HepG2 (cell line): ENCODE results near the gene CSNK2A2.

ENCODE experiments used
- BHLHE40 ChIP-seq: IDR thresholded peaks from 2 replicates; pipeline ENCODE4 v1.6.1; 2011; ENCODE audit warnings: low read length, improper control_type of control experiment
- GABPB1 ChIP-seq: IDR thresholded peaks from 2 replicates; pipeline ENCODE4 v1.6.1; 2016; ENCODE audit warnings: mild to moderate bottlenecking, missing genetic modification reagents, moderate library complexity, missing compliant biosample characterization
- MXI1 ChIP-seq: IDR thresholded peaks from 3 replicates; pipeline ENCODE4 v1.6.1; 2012; ENCODE audit warnings: low read depth, low read length, inconsistent platforms, borderline replicate concordance
- POLR2G ChIP-seq: fragments of 200-400 bp; formaldehyde crosslinking; IDR thresholded peaks from 2 replicates; pipeline ENCODE4 v1.6.1; 2018; ENCODE audit warnings: mild to moderate bottlenecking, low read depth, low read length, moderate library complexity
- RBM22 ChIP-seq: fragments of 200-400 bp; formaldehyde crosslinking; optimal IDR thresholded peaks from 2 replicates; pipeline ENCODE3; 2017; ENCODE audit warnings: mild to moderate bottlenecking, low read length, moderate library complexity
- ZNF816 ChIP-seq: sonication (generic); formaldehyde crosslinking; IDR thresholded peaks from 2 replicates; pipeline ENCODE4 v1.8.0; 2022; ENCODE audit warnings: missing genetic modification reagents, mild to moderate bottlenecking, borderline replicate concordance
- TF ChIP-seq, protein P1 (sequence below): sonication (generic); formaldehyde crosslinking; IDR thresholded peaks from 2 replicates; pipeline ENCODE4 v1.5.0; 2020; ENCODE audit warnings: mild to moderate bottlenecking, missing genetic modification reagents, moderate library complexity
- TF ChIP-seq, protein P2 (sequence below): sonication (generic); formaldehyde crosslinking; IDR thresholded peaks from 2 replicates; pipeline ENCODE4 v1.4.0; 2020; ENCODE audit warnings: missing genetic modification reagents, mild to moderate bottlenecking, borderline replicate concordance

DNA sequence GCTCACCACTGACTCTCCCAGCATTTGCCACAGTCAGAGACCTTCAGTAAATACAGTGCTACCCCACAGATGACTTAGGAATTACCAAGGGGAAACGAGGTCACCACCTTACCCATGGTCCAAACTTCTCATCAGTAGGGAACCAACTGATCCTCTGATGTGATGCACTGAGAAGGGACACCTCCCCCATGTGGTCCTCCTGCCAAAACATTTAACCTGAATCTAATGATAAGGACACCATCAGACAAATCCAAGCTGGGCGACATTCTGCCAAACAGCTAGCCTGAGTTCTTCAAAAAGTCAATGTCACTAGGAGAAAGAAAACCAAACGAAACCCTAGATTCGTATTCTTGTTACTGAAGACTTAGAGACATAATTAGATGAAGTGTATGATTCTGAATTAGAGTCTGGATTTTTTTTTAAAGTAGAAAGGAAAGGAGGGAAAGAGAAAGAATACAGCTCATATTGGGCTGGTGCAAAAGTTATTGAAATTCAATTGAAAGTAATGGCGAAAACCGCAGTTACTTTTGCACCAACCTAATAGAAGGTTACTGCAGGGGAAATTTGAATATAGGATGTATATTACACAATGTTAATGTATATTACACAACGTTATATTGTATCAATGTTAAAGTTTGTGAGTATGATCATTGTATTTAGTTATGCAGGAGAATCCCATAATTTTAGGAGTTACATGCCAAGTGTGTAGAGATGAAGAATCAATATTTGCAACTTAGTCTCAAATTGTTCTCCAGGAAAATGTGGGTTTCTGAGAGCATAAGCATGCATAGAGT is 2.3 kb upstream of the CSNK2A2 start:
- TF ChIP-seq BHLHE40 (no peak), POLR2G (no peak), RBM22 (no peak), GABPB1 (CRISPR knock-in tag) (no peak), ZNF816 (CRISPR knock-in tag) (no peak), MXI1 (no peak)
- TF ChIP-seq, protein P1, sequence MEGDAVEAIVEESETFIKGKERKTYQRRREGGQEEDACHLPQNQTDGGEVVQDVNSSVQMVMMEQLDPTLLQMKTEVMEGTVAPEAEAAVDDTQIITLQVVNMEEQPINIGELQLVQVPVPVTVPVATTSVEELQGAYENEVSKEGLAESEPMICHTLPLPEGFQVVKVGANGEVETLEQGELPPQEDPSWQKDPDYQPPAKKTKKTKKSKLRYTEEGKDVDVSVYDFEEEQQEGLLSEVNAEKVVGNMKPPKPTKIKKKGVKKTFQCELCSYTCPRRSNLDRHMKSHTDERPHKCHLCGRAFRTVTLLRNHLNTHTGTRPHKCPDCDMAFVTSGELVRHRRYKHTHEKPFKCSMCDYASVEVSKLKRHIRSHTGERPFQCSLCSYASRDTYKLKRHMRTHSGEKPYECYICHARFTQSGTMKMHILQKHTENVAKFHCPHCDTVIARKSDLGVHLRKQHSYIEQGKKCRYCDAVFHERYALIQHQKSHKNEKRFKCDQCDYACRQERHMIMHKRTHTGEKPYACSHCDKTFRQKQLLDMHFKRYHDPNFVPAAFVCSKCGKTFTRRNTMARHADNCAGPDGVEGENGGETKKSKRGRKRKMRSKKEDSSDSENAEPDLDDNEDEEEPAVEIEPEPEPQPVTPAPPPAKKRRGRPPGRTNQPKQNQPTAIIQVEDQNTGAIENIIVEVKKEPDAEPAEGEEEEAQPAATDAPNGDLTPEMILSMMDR (CRISPR knock-in tag) = no peak
- TF ChIP-seq, protein P2, sequence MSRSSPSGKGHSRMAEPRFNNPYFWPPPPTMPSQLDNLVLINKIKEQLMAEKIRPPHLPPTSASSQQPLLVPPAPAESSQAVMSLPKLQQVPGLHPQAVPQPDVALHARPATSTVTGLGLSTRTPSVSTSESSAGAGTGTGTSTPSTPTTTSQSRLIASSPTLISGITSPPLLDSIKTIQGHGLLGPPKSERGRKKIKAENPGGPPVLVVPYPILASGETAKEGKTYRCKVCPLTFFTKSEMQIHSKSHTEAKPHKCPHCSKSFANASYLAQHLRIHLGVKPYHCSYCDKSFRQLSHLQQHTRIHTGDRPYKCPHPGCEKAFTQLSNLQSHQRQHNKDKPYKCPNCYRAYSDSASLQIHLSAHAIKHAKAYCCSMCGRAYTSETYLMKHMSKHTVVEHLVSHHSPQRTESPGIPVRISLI (CRISPR knock-in tag) = no peak
